BE2C (cell line): ENCODE data around the gene GMPS.

Experiments used
- DNase-seq: peaks from one replicate; pipeline ENCODE4 v3.0.0-alpha.2; 2020
- H3K27me3 ChIP-seq: fragments of 250-450 bp; sonication (Bioruptor Pico); 2 replicates; pipeline ENCODE4 v1.5.1; 2020; ENCODE audit warnings: mild to moderate bottlenecking
- H3K36me3 ChIP-seq: fragments of 250-450 bp; sonication (Bioruptor Pico); 2 replicates; pipeline ENCODE4 v1.5.1; 2020; ENCODE audit warnings: mild to moderate bottlenecking
- H3K4me1 ChIP-seq: fragments of 250-450 bp; sonication (Bioruptor Pico); 2 replicates; pipeline ENCODE4 v1.5.1; 2020
- H3K4me3 ChIP-seq: 2 replicates; pipeline ENCODE4 v1.5.1; 2011; ENCODE audit warnings: low read depth, low read length
- H3K9me3 ChIP-seq: fragments of 250-450 bp; sonication (Bioruptor Pico); 2 replicates; pipeline ENCODE4 v1.5.1; 2020
- TF ChIP-seq, protein P1 (sequence below): IDR thresholded peaks from 2 replicates; pipeline ENCODE4 v1.5.1; 2012; ENCODE audit warnings: mild to moderate bottlenecking, low read depth, low read length

The GMPS gene

GRCh38 chr3:155948476-155948875 is 78.0 kb downstream of the GMPS start:
- Histone ChIP-seq H3K4me3 (no peak overlapping the region), H3K36me3 (no peaks in the 10 kb centered on the region), H3K9me3 (no peaks in the 10 kb centered on the region), H3K27me3 (no peaks in the 10 kb centered on the region), H3K4me1 (no peaks in the 10 kb centered on the region)
- TF ChIP-seq, protein P1, sequence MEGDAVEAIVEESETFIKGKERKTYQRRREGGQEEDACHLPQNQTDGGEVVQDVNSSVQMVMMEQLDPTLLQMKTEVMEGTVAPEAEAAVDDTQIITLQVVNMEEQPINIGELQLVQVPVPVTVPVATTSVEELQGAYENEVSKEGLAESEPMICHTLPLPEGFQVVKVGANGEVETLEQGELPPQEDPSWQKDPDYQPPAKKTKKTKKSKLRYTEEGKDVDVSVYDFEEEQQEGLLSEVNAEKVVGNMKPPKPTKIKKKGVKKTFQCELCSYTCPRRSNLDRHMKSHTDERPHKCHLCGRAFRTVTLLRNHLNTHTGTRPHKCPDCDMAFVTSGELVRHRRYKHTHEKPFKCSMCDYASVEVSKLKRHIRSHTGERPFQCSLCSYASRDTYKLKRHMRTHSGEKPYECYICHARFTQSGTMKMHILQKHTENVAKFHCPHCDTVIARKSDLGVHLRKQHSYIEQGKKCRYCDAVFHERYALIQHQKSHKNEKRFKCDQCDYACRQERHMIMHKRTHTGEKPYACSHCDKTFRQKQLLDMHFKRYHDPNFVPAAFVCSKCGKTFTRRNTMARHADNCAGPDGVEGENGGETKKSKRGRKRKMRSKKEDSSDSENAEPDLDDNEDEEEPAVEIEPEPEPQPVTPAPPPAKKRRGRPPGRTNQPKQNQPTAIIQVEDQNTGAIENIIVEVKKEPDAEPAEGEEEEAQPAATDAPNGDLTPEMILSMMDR, result no peak
- DNase-seq, result no peak

GRCh38 chr3:155949453-155950217 is 79.2 kb downstream of the GMPS start:
- Histone ChIP-seq H3K9me3 (no peaks in the 10 kb centered on the region), H3K27me3 (no peaks in the 10 kb centered on the region), H3K4me3 (no peak overlapping the region), H3K4me1 (no peaks in the 10 kb centered on the region), H3K36me3 (no peaks in the 10 kb centered on the region)
- DNase-seq, result no peak
- TF ChIP-seq, protein P1, result no peak

DNA sequence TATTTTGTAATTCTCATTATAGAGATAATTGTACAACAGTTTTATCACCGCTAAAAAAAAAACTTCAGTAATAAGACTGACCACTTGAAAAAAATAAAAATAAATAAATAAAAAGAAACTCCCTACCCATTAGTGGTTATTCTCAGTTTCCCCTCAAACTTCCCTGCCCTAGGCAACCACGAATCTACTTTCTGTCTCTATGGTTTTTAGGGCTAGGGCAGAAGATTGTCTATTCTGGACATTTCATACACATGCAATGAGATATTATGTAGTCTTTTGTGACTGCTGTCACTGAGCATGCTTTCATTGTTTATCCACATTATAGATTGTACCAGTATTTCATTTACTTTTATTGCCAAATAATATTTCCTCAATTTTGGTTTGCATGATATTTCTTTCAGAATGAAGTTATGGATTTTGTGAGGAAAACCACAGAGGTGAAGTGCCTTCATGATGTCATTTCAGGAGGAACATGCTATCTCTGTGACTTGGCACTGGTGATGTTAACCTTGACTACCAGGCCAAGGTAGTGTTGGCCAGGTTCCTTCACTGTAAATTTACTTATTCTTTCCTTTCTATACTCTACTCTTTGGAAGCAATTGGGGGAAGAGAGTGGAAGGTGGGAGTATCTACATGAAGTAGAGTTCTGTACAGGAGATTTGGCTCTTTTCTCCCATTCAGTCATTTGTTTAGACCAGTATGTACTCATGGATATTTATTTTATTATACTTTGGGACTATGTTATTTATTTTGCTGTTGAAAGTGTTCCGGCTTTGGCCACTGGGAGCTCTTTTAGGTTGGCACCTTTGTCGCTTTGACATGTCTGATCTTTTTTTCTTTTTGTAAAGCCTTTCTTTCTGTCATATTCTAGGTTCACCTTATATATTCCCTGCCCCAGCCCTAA is 86.3 kb downstream of the GMPS start:
- Histone ChIP-seq H3K27me3 (no peaks in the 10 kb centered on the region), H3K9me3 (no peaks in the 10 kb centered on the region; the same call in 1 of the 2 replicates), H3K36me3 (no peaks in the 10 kb centered on the region), H3K4me3 (no peak overlapping the region), H3K4me1 (no peaks in the 10 kb centered on the region)
- TF ChIP-seq, protein P1, result no peak
- DNase-seq, result no peak

GRCh38 chr3:155957412-155957880 is 87.0 kb downstream of the GMPS start:
- Histone ChIP-seq H3K27me3 (no peaks in the 10 kb centered on the region), H3K36me3 (no peaks in the 10 kb centered on the region), H3K9me3 (no peaks in the 10 kb centered on the region; the same call in 1 of the 2 replicates), H3K4me1 (no peaks in the 10 kb centered on the region), H3K4me3 (no peak overlapping the region)
- no peak for DNase-seq
- TF ChIP-seq, protein P1, result no peak

- no peaks in the 10 kb centered on the region; the same call in 1 of the 2 replicates for H3K9me3 ChIP-seq
- DNase-seq, result no peak
- no peaks in the 10 kb centered on the region for H3K27me3 ChIP-seq
- H3K4me3 ChIP-seq, result no peak overlapping the region
- H3K4me1 ChIP-seq, result no peaks in the 10 kb centered on the region
- H3K36me3 ChIP-seq, result no peaks in the 10 kb centered on the region
- TF ChIP-seq, protein P1, result no peak
These were observed 88.2 kb downstream of the GMPS start for GRCh38 chr3:155958676-155959075.
